Measurements from ENCODE around the gene C2orf69. TPM values are rescaled to one million over a fixed set of nuclear protein-coding genes. Genes with fewer than 3 reads are reported as not detected.

C2orf69 gene
- total RNA-seq, 1 experiment from 2014 or later: 8.3 TPM

GRCh38 chr2:199914372-199914958, 3.4 kb downstream of the C2orf69 start:
- intact Hi-C loops (cut with micrococcal nuclease): no loop called here
- peak overlapping the region; percentile 13 for H3K27ac Mint-ChIP-seq (ENCODE audit: low read depth, unreplicated experiment)
- ChIA-PET CTCF (interaction anchor here (0.6 to 1.0 kb wide), 3 partner anchors 174 to 1654 kb away, joined by 3 to 5 read pairs (median 3); no protein-coding TSS in a partner anchor), POLR2A (interaction anchor here (1.3 kb wide), 1 partner anchor 9 kb away, joined by 4 read pairs; no protein-coding TSS in a partner anchor)
- H3K4me1 Mint-ChIP-seq (ENCODE audit: insufficient read depth, unreplicated experiment): peaks cover 25% of the 10 kb centered on the region
- peak overlapping the region; percentile 40 for H3K4me3 Mint-ChIP-seq (ENCODE audit: unreplicated experiment)
- TF ChIP-seq CTCF (IDR thresholded peaks at IDR 0.05; ENCODE audit: unreplicated experiment): no peak
- H3K27me3 Mint-ChIP-seq (ENCODE audit: insufficient read depth, unreplicated experiment): no peaks in the 10 kb centered on the region
- peaks cover 21% of the 10 kb centered on the region for H3K36me3 Mint-ChIP-seq (ENCODE audit: insufficient read depth, unreplicated experiment)
- no peaks in the 10 kb centered on the region for H3K9me3 Mint-ChIP-seq (ENCODE audit: unreplicated experiment)
- no TSS peak for BruUV-seq (replicated peaks)
- no peak for DNase-seq (ENCODE audit: unreplicated experiment)

GRCh38 chr2:199916980-199917379, 5.9 kb downstream of the C2orf69 start:
- ChIA-PET CTCF (interaction anchor here (0.7 kb wide), 1 partner anchor 37 kb away, joined by 3 read pairs; no protein-coding TSS in a partner anchor), POLR2A (no interaction called here)
- Mint-ChIP-seq H3K4me1 (ENCODE audit: insufficient read depth, unreplicated experiment) (peaks cover 15% of the 10 kb centered on the region), H3K4me3 (ENCODE audit: unreplicated experiment) (no peak overlapping the region), H3K36me3 (ENCODE audit: insufficient read depth, unreplicated experiment) (peaks cover 23% of the 10 kb centered on the region), H3K27ac (ENCODE audit: low read depth, unreplicated experiment) (no peak overlapping the region), H3K27me3 (ENCODE audit: insufficient read depth, unreplicated experiment) (no peaks in the 10 kb centered on the region), H3K9me3 (ENCODE audit: unreplicated experiment) (no peaks in the 10 kb centered on the region)
- intact Hi-C loops (cut with micrococcal nuclease): no loop called here
- BruUV-seq (replicated peaks): no TSS peak
- no peak for TF ChIP-seq CTCF (IDR thresholded peaks at IDR 0.05; ENCODE audit: unreplicated experiment)
- no peak for DNase-seq (ENCODE audit: unreplicated experiment)

- CTCF ChIA-PET: interaction anchor here (0.7 to 1.4 kb wide), 2 partner anchors 70 to 875 kb away, joined by 3 read pairs; no protein-coding TSS in a partner anchor
Observed at GRCh38 chr2:199922856-199923255, 11.8 kb downstream of the C2orf69 start.

More at GRCh38 chr2:199922856-199923255, 11.8 kb downstream of the C2orf69 start:
- peaks cover 14% of the 10 kb centered on the region for H3K4me1 Mint-ChIP-seq (ENCODE audit: insufficient read depth, unreplicated experiment)
- POLR2A ChIA-PET: interaction anchor here (0.9 to 1.9 kb wide), 4 partner anchors 8 to 199 kb away, joined by 4 to 11 read pairs (median 4); no protein-coding TSS in a partner anchor
- intact Hi-C loops (cut with micrococcal nuclease): no loop called here
- H3K36me3 Mint-ChIP-seq (ENCODE audit: insufficient read depth, unreplicated experiment): peaks cover 52% of the 10 kb centered on the region
- BruUV-seq (replicated peaks): no TSS peak
- TF ChIP-seq CTCF (IDR thresholded peaks at IDR 0.05; ENCODE audit: unreplicated experiment): no peak
- H3K4me3 Mint-ChIP-seq (ENCODE audit: unreplicated experiment): no peak overlapping the region
- H3K27me3 Mint-ChIP-seq (ENCODE audit: insufficient read depth, unreplicated experiment): no peaks in the 10 kb centered on the region
- DNase-seq (ENCODE audit: unreplicated experiment): no peak
- H3K9me3 Mint-ChIP-seq (ENCODE audit: unreplicated experiment): no peaks in the 10 kb centered on the region
- peak overlapping the region; percentile 8 for H3K27ac Mint-ChIP-seq (ENCODE audit: low read depth, unreplicated experiment)

All from MCF 10A (cell line).